HS-5 (cell line): ENCODE data around the gene ARHGAP10.
"Not testable (repeated sequence)": the region's sequence is repeated elsewhere in the genome, so short reads cannot be mapped to it uniquely, and the experiment has no call there.

Experiments used
- DNase-seq: peaks from one replicate; pipeline ENCODE4 v3.0.0-alpha.2; 2012; ENCODE audit warnings: low read depth

The ARHGAP10 gene

DNA sequence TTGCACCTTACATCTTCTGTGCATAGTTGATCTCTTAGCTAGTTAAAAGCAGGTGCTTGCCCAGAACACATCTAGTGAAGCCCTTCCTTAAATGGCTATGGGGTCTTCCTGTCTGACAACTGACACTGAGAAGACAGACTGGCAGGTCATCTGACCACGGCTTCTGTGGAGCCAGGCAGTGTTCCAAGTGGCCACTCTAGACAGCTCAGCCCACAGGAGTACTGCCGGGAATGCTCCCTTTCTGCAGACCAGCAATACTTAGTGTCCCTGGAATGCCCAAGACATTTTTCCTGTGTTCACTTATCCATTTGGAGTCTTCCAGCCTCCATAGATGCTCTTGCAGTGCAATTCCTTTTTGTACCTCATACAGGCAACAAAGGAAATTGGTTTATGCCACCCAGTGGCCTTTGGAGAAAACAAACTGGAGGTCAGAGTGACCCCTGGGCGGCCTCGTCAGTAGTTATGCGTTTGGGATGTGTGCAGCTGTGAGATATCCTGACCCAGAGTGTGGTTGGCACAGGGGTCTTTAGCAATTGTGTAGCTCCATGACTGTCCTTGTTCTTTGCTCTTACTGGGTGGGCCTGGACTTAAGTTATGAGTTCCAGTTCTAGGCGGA, 335.5 kb downstream of the ARHGAP10 start:
- DNase-seq, result no peak

DNA sequence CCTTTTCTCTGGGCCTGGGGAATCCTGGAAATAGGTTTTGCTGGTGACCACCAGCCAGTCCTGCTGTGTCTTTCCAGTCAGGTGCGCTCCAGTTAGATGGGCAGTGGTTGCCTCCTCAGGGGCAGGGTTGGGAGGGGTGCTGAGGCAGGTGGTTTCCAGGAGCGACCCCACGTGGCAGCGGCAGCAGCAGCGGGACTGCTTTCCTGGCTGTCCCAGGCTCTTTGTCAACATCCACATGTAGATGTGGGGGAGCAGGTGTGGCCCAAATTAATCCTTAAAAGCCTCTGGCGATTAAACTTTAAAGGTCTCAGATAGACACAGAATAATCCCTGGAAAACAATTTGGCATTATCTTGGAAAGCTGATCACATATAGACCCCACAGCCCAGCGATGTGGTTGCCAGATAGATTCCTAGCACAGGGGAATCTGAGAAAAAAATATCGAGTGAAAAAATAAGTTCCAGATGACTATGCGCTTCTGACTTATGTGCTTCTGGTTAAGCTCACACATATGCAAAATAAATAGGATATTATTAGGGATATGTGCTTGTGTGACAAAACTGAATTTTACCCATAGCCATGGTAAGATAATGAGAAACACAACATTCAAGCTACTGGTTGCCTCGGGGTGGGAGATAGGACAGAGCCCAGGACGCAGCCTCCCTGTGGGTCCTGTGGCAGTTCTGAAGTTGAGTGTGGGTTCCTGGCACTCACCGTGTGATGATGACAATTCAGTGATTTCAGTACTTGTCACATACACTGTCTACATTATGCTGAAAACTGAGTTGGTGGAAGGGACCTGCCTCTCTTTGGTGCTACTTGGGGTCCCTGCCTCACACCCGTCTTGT, 336.4 kb downstream of the ARHGAP10 start:
- DNase-seq, result no peak

DNA sequence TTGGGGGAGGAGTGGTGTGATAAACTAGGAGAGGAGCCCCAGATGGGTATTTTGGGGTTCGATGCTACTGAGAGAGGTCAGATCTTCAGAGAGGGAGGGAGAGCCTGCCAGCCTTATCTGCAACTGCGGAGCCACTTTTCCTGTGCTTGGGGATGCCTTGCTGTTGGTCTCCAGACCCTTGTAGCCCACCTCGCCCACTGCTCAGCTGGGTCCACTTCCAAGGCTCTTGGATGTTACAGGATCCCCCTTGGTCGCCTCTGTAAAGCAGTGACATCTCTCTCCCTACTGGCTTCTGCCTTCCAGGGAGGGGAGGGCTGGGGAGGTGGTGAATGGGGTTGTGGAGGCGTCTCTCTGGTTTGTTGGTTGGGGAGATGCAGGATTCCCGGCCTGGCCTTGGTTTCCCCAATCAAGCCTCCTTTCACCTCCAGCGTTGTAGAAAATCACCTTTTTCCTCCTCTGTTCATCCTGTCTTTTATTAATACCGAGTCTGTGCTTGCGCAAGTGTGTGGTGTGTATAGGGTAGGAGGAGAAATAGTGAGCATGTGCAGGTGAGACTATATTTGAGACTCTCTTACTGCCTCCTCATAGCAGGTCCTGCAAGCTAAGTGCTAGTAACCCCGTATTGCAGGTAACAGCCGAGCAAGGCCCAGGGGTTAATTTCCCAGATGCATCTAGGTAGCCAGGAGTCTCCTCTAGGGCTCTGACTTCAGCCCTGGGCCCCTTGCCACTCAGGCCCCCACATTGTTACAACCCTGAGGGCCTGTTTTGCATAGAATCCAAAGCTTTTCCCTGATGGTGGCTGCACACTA, 337.4 kb downstream of the ARHGAP10 start:
- no peak for DNase-seq

DNA sequence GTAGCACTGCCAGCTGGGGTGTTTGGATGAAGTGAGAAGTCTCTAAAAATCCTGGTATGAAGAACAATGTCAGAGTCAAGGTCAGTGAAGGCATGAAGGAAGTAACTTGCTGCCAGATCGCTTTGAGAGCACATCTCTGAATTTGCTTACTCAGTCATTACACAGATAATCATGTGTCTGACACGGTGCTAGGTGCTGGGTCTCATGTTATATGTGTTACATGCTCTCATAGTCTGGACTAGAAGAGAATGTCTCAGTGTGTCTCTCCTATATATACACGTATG, 337.9 kb downstream of the ARHGAP10 start:
- no peak for DNase-seq

DNA sequence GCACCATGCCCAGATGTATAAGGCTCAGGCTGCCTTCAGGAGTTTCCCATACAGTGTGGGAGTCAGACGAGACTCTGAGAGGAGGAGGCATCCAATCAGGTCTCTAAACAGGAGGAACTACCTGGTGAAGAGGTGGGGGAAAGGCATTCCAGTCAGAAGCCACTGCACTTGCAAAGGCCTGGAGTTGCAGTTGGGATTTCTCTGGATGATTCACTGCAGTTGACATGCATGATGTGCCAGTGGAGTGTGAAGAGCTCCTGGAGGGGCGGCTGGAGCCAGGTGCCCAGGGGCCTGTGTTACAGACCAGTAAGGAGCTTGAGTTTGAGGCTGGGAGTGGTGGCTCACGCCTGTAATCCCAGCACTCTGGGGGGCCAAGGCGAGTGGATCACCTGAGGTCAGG, 339.1 kb downstream of the ARHGAP10 start:
- DNase-seq, result no peak

DNA sequence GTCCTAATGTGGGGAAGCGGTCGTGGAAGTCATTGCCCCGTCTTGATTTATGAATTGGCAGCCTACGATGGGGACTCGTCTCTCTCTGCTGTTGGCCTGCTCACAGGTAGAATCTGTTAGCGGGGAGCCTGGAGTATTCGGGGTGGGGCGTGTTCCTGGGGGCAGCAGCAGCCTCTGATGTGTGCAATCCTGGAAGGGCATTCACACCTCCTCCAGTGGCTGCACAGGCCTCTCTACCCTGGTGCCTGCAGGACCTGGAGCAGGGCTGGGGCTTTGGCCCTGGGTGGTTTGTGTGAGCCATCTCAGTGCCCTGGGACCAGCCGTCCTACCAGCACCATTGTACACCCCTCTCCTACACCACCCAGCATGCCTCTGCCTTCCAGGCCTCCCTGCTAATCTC, 340.9 kb downstream of the ARHGAP10 start:
- no peak for DNase-seq

DNA sequence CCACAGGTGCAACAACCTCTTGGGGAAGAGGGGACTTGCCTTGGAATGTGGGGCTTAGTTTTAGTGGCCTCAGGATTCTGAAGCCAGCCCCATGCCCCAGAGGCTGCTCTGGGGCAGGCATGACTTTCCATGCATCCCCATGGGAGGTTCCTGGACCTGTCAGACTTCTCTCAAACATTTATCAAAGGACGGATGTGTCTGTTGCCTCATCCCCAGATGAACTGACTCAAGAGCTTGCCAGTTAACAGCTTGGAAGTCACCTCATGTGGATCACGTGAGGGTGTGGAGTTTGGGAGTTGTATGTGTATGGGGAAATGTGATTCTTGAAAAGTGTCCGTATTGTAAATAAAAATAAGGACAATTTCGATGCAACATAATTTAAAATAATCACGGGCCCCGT, 341.5 kb downstream of the ARHGAP10 start:
- no peak for DNase-seq

DNA sequence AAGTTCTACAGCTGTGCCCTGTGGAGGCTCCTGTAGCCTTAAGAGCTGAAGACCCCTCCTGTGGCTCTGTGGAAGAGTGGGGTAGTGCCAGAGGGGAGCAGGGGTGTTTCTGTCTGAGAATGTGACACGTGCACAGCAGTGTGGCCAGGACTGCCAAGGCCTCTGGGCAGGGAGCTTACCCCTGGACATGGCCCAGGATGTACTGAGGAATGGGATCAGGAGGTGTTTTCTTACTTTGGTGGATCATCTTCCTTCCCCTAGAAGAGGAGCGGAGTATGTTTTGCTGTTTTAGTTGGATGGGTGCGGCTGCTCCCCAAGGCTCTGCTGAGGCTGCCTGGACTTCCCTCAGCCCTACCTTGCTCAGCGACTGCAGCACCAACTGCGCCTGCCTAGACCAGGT, 342.6 kb downstream of the ARHGAP10 start:
- no peak for DNase-seq

DNA sequence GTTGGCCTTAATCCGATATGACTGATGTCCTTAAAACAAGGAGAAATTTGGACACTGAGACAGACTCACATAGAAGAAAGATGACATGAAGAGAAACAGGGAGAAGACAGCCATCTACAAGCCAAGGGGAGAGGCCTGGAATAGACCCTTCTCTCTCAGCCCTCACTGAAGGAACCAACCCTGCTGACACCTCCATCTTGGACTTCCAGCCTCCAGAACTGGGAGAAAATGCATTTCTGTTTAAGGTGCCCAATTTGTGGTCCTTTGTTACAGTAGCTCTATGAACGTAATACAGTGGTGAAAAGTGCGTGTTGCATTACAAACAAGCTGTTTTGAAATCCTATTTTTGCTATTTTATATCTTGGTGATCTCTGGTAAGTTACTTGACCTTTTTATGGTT, 343.6 kb downstream of the ARHGAP10 start:
- DNase-seq, result no peak

DNA sequence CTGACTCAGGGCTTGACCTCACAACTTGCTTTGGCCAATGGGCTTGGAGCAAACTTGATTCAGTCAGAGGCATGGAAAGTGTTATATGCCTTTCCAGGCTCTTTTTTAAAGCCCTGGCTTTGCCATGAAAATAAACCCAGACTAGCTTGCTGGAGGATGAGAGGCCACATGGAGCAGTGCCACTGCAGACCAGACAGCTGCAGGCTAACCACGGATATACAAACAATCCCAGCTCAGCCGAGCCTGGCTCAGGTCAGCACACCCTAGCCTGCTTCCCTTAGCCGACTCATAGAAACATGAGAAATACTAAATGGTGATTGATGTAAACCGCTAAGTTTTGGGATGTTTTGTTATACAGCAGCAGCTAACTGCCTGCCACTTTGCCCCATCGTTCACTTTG, 345.1 kb downstream of the ARHGAP10 start:
- no peak for DNase-seq

DNA sequence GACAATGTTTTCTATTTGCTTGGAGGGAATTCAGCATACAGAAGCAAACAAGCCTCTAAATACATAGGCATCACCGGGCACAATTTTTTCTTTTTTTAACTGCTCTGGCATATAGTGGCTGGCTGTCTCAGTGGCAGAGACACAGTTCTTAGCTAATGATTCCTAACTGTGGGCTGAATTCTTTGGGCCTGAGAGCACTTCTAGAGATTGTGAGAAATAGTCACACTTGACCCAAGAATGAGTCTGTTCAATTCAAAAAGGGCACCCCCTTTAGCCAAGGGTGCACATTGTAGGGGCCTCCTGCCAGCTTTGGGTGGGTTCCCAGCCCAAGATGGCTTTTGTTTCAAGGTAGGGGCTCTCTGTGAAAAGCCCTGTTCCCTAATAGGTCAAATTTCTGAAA, 345.7 kb downstream of the ARHGAP10 start:
- DNase-seq, result no peak

DNA sequence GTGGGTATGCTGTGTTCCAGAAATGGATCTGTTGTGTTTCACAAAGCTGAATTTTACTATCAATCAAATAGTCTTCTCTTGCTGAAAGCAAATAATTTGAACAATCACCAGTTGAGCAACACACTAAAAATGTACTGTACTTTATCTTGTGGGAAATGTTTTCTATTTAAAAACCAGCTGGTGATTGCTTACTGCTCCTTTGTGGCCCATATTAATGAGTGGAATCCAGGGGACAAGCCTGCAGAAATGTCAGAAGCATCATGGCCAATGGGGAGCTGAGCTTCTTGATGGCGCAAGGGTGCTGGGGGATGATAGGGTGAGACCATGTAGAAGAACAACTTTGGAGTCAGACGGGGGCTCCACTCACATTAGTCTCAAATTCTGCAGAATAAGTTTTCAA, 346.2 kb downstream of the ARHGAP10 start:
- no peak for DNase-seq

DNA sequence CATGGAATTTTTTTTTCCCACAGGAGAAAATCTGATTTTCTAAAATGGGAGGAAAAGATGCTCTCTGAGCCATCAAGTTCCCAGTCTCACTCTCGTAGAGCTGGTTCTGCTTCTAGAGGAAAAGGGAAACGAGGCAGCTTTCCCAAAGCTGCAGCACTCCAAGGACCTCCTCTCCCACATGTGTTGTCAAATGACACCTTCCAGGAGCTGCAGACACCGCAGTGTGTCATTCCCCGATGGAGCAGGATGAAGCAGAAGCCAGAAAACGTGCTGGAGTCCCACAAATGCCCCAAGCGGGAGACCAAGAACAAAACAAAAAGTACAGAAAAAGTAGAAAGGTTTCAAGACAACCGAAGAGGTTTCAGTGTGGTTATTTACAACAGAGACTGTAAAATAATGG, 348.1 kb downstream of the ARHGAP10 start:
- DNase-seq, result no peak

DNA sequence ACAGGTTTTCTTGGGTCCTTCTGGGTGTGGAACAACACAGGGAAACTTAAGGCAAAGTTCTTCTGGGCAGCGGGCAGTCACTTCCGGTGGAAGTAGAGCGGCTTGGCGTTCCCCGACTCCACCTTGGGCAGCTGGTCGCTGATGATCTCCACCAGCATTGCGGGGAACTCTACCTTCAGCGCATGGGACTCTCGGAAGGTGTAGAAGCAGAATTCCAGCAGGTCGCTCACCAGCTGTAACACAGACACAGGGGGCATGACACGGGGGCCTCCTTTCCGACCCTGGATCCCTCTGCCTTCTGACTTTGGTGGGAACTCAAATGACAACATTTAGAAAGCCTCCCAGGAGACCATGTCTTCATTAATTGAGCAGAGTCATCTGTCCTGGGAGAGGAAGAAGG, 349.4 kb downstream of the ARHGAP10 start:
- no peak for DNase-seq

DNA sequence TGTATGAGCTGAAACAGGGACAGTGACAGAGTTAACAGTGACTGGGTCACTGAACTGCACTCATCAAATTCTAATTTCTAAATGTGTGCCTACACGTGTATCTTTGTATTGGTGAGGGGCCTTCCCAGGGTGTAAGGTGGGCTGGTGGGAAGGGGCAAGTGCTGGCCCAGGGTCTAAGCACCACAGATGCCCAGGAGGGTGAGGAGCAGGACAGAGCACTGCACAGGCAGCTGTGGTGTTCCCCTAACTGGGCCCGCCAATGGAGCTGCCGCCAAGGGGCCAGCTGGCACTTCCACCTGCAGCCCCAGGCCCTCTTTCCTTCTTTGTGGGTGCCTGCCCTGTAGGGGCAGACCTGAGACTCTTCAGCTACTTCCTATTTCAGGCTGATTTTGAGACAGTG, 349.9 kb downstream of the ARHGAP10 start:
- DNase-seq, result no peak

DNA sequence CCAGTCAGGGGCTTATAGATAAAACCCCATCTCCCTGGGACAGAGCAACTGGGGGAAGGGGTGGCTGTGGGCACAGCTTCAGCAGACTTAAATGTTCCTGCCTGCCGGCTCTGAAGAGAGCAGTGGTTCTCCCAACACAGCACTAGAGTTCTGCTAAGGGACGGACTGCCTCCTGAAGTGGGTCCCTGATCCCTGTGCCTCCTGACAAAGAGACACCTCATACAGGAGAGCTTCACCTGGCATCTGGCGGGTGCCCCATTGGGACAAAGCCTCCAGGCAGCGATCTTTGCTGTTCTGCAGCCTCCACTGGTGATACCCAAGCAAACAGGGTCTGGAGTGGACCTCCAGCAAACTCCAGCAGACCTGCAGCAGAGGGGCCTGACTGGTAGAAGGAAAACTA, 351.2 kb downstream of the ARHGAP10 start:
- DNase-seq, result not testable (repeated sequence)

DNA sequence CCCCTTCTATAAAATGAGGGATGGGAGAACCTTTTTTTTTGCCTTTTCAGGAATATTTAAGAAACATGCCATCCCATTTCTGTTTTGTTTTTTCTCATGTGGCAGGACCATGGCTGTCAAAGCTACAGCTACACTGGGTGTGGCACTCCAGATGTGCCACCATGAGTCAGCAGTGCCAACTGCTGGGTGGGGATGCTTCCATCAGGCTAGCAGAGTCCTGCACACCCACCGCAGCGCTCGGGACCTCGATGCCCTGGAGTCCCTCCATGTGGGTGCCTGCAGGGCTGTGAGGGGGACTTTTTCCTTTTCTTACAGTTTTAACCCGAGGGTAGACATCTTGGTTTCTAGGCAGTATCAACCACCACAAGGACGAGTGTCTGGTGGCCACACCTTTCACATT, 357.7 kb downstream of the ARHGAP10 start:
- no peak for DNase-seq

DNA sequence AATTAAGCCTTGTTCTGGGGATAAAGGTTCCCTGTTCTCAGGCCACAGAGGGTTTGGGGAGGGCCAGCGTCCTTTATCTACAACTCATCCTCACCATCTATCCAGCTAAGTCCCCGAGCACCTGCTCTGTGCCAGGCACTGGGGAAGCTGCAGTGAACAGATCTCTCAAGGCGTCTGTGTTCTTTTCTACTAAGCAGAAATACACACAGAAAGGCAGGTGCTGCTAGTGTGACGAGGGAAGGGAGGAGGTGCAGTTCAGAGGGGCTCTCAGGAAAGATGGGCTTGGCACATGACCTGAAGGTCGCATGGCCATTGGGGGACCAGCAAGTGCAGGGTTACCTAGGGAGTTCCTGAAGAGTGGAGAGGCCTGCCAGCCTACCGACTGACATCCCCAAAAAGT, 358.1 kb downstream of the ARHGAP10 start:
- DNase-seq, result no peak

DNA sequence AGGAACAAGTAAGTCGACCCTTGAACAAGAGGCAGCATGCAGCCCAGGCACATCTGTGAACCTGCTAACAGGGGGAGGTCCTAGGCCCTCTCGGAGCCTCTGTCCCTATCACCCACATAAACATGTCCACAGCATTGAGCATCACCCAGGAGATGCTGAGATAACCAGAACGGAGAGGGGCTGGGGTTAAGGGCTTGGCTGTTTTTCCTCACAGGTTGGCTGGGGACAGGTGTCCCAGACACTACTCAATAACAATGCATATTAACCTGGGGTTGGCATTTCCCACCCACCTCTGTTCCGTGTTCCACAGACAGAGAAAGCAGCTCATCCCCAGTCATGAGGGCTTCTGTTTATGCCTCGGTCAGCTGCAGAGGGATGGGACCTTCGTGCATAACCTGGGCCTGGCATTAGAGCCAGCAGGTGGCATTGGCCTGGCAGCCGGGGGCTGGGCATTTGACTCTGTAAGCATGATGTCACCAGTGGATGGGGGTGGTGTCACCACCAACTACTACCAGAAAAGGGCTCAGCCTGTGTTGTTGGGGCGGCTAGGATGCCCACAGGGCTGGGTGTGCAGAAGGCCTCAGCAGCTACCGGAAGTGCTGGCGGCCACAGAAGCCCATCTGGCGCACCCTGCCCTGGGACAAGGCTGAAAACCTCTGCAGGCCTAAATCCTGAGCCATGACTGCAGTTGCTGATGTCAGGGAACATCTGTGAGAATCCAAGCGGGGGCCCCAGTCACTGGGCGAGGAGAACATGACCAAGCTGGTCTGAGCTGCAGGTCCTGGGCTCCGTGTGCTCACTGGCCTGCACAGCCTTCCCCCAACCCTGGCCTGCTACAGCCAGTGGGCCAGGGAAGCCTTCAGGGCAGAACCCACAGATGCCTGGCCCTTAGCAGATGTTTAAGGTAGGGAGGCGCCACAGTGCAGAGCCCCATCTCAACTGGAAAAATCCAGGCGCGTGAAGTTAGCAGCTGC, 358.9 kb downstream of the ARHGAP10 start:
- DNase-seq, result no peak

DNA sequence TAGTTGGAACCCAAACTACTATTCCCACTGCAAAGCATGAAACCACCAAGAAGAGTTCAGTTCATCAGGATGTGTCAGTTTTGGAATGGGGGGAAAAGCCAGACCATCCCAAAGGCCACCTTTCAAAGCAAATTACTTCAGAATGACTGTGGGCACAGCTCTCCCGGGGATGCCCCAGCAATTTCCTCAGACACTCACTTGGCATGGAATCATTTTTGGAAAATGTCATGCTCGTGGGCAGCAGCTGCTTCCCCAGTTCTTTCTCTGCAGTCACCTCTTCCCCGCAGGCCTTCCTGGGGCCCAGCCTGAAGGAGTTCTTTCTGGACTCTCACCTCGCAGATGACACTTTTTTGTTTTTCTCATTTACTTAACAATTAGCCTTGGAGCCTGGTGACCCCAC, 360.0 kb downstream of the ARHGAP10 start:
- DNase-seq, result no peak

DNA sequence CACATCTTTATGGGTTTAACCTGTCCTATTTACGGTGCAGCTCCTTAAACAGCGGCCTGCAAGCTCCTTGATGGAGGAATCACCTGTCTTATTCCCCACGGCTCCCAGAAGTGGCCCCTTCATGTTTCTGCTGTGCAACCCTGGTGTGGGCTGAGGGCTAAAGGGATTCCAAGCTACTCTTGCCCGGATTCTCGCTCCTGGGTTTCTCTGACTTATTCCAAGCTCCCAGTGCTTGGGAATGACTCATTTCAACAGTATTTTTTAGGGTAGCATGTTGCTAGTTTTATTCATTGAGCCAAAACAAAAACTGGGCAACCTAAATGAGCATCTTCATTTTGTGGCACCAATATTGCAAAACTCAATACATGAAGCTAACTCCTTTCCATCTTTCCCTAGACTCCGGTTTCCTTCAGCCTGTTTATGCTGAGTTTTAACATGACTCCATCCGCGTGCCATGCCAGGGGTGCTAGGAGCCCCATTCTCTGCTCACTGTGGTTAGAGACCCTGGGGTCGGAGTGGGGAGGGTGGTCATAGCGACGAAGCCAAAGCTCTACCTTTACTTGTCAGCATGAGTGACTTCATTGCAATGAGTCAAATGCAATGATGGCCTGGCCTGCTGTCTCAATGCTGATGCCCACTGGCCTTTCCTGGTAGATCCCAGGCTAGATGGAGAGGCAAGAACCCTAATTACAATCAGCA, 360.6 kb downstream of the ARHGAP10 start:
- no peak for DNase-seq
